GM23338 (cell line): Measurements from ENCODE around the gene SYNDIG1L. TPM values are rescaled to one million over a fixed set of nuclear protein-coding genes. Genes with fewer than 3 reads are reported as not detected.

Source experiments
- ATAC-seq: fragments of 200-7000 bp; cut with Tn5 transposase; 3 replicates; pipeline ENCODE4 v1.9.1; 2020
- DNase-seq: peaks from one replicate; pipeline ENCODE4 v3.0.0-alpha.2; 2015; ENCODE audit warnings: low spot score
- H2AFZ ChIP-seq: fragments of 200-600 bp; sonication (generic); 2 replicates; pipeline ENCODE4 v1.8.0; 2016; ENCODE audit warnings: antibody characterized with exemption, mild to moderate bottlenecking, moderate library complexity
- H3F3A ChIP-seq: fragments of 200-600 bp; sonication (generic); replicated peaks from 2 replicates; pipeline ENCODE4 v1.8.0; 2017; ENCODE audit warnings: antibody characterized with exemption, mixed run types, low read depth
- H3K27ac ChIP-seq: fragments of 200-600 bp; sonication (generic); 2 replicates; pipeline ENCODE4 v1.6.1; 2016; ENCODE audit warnings: low read depth
- H3K27me3 ChIP-seq: fragments of 200-600 bp; sonication (generic); 2 replicates; pipeline ENCODE4 v1.8.0; 2016; ENCODE audit warnings: mild to moderate bottlenecking, mixed run types, moderate library complexity; ENCODE audit not compliant: insufficient read depth
- H3K36me3 ChIP-seq: fragments of 200-600 bp; sonication (generic); 2 replicates; pipeline ENCODE4 v1.8.0; 2016; ENCODE audit warnings: mild to moderate bottlenecking; ENCODE audit not compliant: insufficient read depth
- H3K4me1 ChIP-seq: fragments of 200-600 bp; sonication (generic); 2 replicates; pipeline ENCODE4 v1.8.0; 2016; ENCODE audit warnings: mild to moderate bottlenecking, moderate library complexity; ENCODE audit not compliant: insufficient read depth
- H3K4me2 ChIP-seq: fragments of 200-600 bp; sonication (generic); 2 replicates; pipeline ENCODE4 v1.7.1; 2017; ENCODE audit warnings: mixed run types
- H3K4me3 ChIP-seq: fragments of 200-600 bp; sonication (generic); 2 replicates; pipeline ENCODE4 v1.6.1; 2016; ENCODE audit warnings: mixed run types
- H3K79me2 ChIP-seq: fragments of 200-600 bp; sonication (generic); replicated peaks from 2 replicates; pipeline ENCODE4 v1.8.0; 2017; ENCODE audit warnings: mild to moderate bottlenecking; ENCODE audit not compliant: insufficient read depth
- H3K9me2 ChIP-seq: fragments of 200-600 bp; sonication (generic); 2 replicates; pipeline ENCODE4 v1.8.0; 2017; ENCODE audit not compliant: insufficient read depth
- H4K20me1 ChIP-seq: fragments of 200-600 bp; sonication (generic); replicated peaks from 2 replicates; pipeline ENCODE4 v1.8.0; 2017; ENCODE audit warnings: mild to moderate bottlenecking; ENCODE audit not compliant: insufficient read depth
- H3K27ac Mint-ChIP-seq: 2 replicates; pipeline ENCODE4 v1.8.0; 2020; ENCODE audit warnings: inconsistent platforms, mild to moderate bottlenecking, moderate library complexity, mixed read lengths
- H3K27me3 Mint-ChIP-seq: 3 replicates; pipeline ENCODE4 v1.8.0; 2022; ENCODE audit warnings: low read depth, mild to moderate bottlenecking, moderate library complexity, mixed read lengths, inconsistent platforms; ENCODE audit not compliant: insufficient read depth, poor library complexity
- H3K36me3 Mint-ChIP-seq: 3 replicates; pipeline ENCODE4 v1.8.0; 2021; ENCODE audit warnings: low read depth, mild to moderate bottlenecking, inconsistent platforms, moderate library complexity, mixed read lengths
- H3K4me1 Mint-ChIP-seq: 3 replicates; pipeline ENCODE4 v1.8.0; 2020; ENCODE audit warnings: mild to moderate bottlenecking, inconsistent platforms, mixed read lengths
- H3K4me3 Mint-ChIP-seq: 3 replicates; pipeline ENCODE4 v1.8.0; 2021; ENCODE audit warnings: moderate library complexity, mild to moderate bottlenecking, inconsistent platforms, mixed read lengths
- H3K9me3 Mint-ChIP-seq: 3 replicates; pipeline ENCODE4 v1.8.0; 2020; ENCODE audit warnings: moderate library complexity, mild to moderate bottlenecking, inconsistent platforms, mixed read lengths
- CTCF ChIP-seq, 2 experiments: fragments of 200-600 bp in 1 of 2; sonication (generic) in 1 of 2; conservative IDR thresholded peaks; 2 replicates each; pipeline versions ENCODE4 v1.5.1 to v1.6.1; 2016 to 2017; ENCODE audit warnings: antibody characterized with exemption in 2 of 2, low read depth in 2 of 2, mild to moderate bottlenecking in 2 of 2, moderate library complexity in 1 of 2
- ETS1 ChIP-seq: IDR thresholded peaks from 2 replicates; pipeline ENCODE4 v1.6.1; 2016; ENCODE audit warnings: antibody characterized with exemption
- EZH2 ChIP-seq: fragments of 200-600 bp; sonication (generic); IDR thresholded peaks from one replicate; pipeline ENCODE4 v1.8.0; 2017; ENCODE audit warnings: antibody characterized with exemption, mild to moderate bottlenecking, low read depth; ENCODE audit not compliant: unreplicated experiment
- EZH2phosphoT487 ChIP-seq: fragments of 200-600 bp; sonication (generic); IDR thresholded peaks from one replicate; pipeline ENCODE4 v1.8.1; 2018; ENCODE audit warnings: antibody characterized with exemption; ENCODE audit not compliant: unreplicated experiment
- JUNB ChIP-seq: IDR thresholded peaks from one replicate; pipeline ENCODE4 v1.6.1; 2016; ENCODE audit warnings: antibody characterized with exemption; ENCODE audit not compliant: unreplicated experiment
- NANOG ChIP-seq: IDR thresholded peaks from 2 replicates; pipeline ENCODE4 v1.6.1; 2016; ENCODE audit warnings: antibody characterized with exemption, borderline replicate concordance
- REST ChIP-seq: IDR thresholded peaks from one replicate; pipeline ENCODE4 v1.6.1; 2018; ENCODE audit warnings: antibody characterized with exemption; ENCODE audit not compliant: unreplicated experiment
- ZNF114 ChIP-seq: fragments of 250-450 bp; sonication (Bioruptor Pico); IDR thresholded peaks from 2 replicates; pipeline ENCODE4 v1.5.0; 2020; ENCODE audit warnings: mild to moderate bottlenecking, moderate library complexity
- ZNF331 ChIP-seq: fragments of 250-450 bp; sonication (Bioruptor Pico); IDR thresholded peaks from 2 replicates; pipeline ENCODE4 v1.5.0; 2020; ENCODE audit warnings: low read depth, mild to moderate bottlenecking, moderate library complexity
- ZNF462 ChIP-seq: fragments of 250-450 bp; sonication (Bioruptor Pico); IDR thresholded peaks from 2 replicates; pipeline ENCODE4 v1.5.0; 2020; ENCODE audit warnings: mild to moderate bottlenecking, moderate library complexity
- polyA plus RNA-seq: library from polyadenylated mRNA; unstranded; fragments of >200 nt; fragmentation: Nextera tagmentation; extraction: Ambion mirVana; gene quantifications from 2 replicates; pipeline ENCODE4 v1.2.1, GENCODE V29; 2016
- total RNA-seq: library from RNA; depleted of rRNA; stranded (reverse); fragments of >200 nt; shearing (Covaris generic); gene quantifications from 2 replicates; pipeline ENCODE4 v1.2.3, GENCODE V29; 2014

SYNDIG1L gene
- total and polyA plus RNA-seq, 2 experiments from 2014 or later, result 0.65 to 2.1 TPM

GRCh38 chr14:74412753-74413152, 13.3 kb downstream of the SYNDIG1L start (continued):
- no peak for TF ChIP-seq ZNF462 (CRISPR knock-in tag)
- TF ChIP-seq ZNF331 (CRISPR knock-in tag), result no peak
- TF ChIP-seq ZNF114 (CRISPR knock-in tag), result no peak
- no peak for TF ChIP-seq EZH2phosphoT487
- TF ChIP-seq CTCF (conservative IDR thresholded peaks at IDR 0.05; ENCODE audit: low read depth in 2 of 2), result no peak
- TF ChIP-seq ETS1, result no peak

GRCh38 chr14:74411671-74412070, 14.3 kb downstream of the SYNDIG1L start:
- Histone ChIP-seq H3K27ac (no peak overlapping the region), H4K20me1 (no peaks in the 10 kb centered on the region), H3K27me3 (no peaks in the 10 kb centered on the region), H3K4me3 (no peak overlapping the region), H2AFZ (no peak overlapping the region), H3K9me2 (no peaks in the 10 kb centered on the region), H3F3A (no peaks in the 10 kb centered on the region), H3K4me1 (peaks cover 21% of the 10 kb centered on the region), H3K4me2 (no peak overlapping the region), H3K79me2 (no peaks in the 10 kb centered on the region), H3K36me3 (no peaks in the 10 kb centered on the region)
- ATAC-seq (no peak), DNase-seq (no peak)
- Mint-ChIP-seq H3K36me3 (no peaks in the 10 kb centered on the region), H3K9me3 (no peaks in the 10 kb centered on the region), H3K4me3 (no peak overlapping the region), H3K4me1 (peaks cover 24% of the 10 kb centered on the region), H3K27me3 (peaks cover 12% of the 10 kb centered on the region), H3K27ac (no peak overlapping the region)
- no peak for TF ChIP-seq ZNF331 (CRISPR knock-in tag)
- TF ChIP-seq ZNF114 (CRISPR knock-in tag), result no peak
- no peak for TF ChIP-seq REST
- no peak for TF ChIP-seq JUNB
- TF ChIP-seq EZH2, result no peak
- no peak for TF ChIP-seq NANOG
